ENCODE measurements around the gene MAML3.
A peak's percentile ranks its signal among the peaks of the same experiment; 100 is the strongest.

MAML3 gene

GRCh38 chr4:139863531-139863930 is 290.5 kb downstream of the MAML3 start:
- DNase-seq (ENCODE audit: low spot score) = no peak

- no peak for DNase-seq (ENCODE audit: low spot score)
Observed at GRCh38 chr4:139861471-139861870, 292.5 kb downstream of the MAML3 start.

GRCh38 chr4:139860435-139861024 is 293.5 kb downstream of the MAML3 start:
- DNase-seq (ENCODE audit: low spot score) = peak; percentile 48

GRCh38 chr4:139859876-139860275 is 294.1 kb downstream of the MAML3 start:
- DNase-seq (ENCODE audit: low spot score) = no peak

- DNase-seq (ENCODE audit: low spot score) = peak; percentile 89
Observed at GRCh38 chr4:139858436-139859205, 295.4 kb downstream of the MAML3 start.

- DNase-seq (ENCODE audit: low spot score) = peak; percentile 30
Observed at GRCh38 chr4:139857977-139858376, 296.0 kb downstream of the MAML3 start.

GRCh38 chr4:139857021-139857420 is 297.0 kb downstream of the MAML3 start:
- peak; percentile 22 for DNase-seq (ENCODE audit: low spot score)

- no peak for DNase-seq (ENCODE audit: low spot score)
Observed at GRCh38 chr4:139854668-139855403, 299.1 kb downstream of the MAML3 start.

- DNase-seq (ENCODE audit: low spot score) = no peak
Observed at GRCh38 chr4:139853309-139853708, 300.7 kb downstream of the MAML3 start.

GRCh38 chr4:139852612-139853269 is 301.2 kb downstream of the MAML3 start:
- DNase-seq (ENCODE audit: low spot score) = peak; percentile 25

GRCh38 chr4:139851639-139852038 is 302.3 kb downstream of the MAML3 start:
- DNase-seq (ENCODE audit: low spot score) = no peak

- no peak for DNase-seq (ENCODE audit: low spot score)
Observed at GRCh38 chr4:139851133-139851532, 302.9 kb downstream of the MAML3 start.

GRCh38 chr4:139849219-139849618 is 304.8 kb downstream of the MAML3 start:
- DNase-seq (ENCODE audit: low spot score) = no peak

- no peak for DNase-seq (ENCODE audit: low spot score)
Observed at GRCh38 chr4:139848028-139848427, 306.0 kb downstream of the MAML3 start.

GRCh38 chr4:139847602-139848001 is 306.4 kb downstream of the MAML3 start:
- no peak for DNase-seq (ENCODE audit: low spot score)

GRCh38 chr4:139846766-139847165 is 307.2 kb downstream of the MAML3 start:
- DNase-seq (ENCODE audit: low spot score) = no peak

GRCh38 chr4:139845453-139846093 is 308.4 kb downstream of the MAML3 start:
- no peak for DNase-seq (ENCODE audit: low spot score)

- DNase-seq (ENCODE audit: low spot score) = no peak
Observed at GRCh38 chr4:139844459-139845036, 309.4 kb downstream of the MAML3 start.

GRCh38 chr4:139844057-139844456 is 309.9 kb downstream of the MAML3 start:
- DNase-seq (ENCODE audit: low spot score) = no peak

GRCh38 chr4:139843641-139844040 is 310.3 kb downstream of the MAML3 start:
- no peak for DNase-seq (ENCODE audit: low spot score)

GRCh38 chr4:139841464-139842195 is 312.4 kb downstream of the MAML3 start:
- no peak for DNase-seq (ENCODE audit: low spot score)

Measured in activated CD4-positive, alpha-beta T cell treated with anti-CD3 and anti-CD28 coated beads, Interleukin-2, Interleukin-4, amounts not matched to agents 100 ng/mL and 50 ng/mL, durations not matched to agents 16 hours and 8 hours (primary cell).